Measurements from ENCODE around the gene SEMA5B. TPM values are rescaled to one million over a fixed set of nuclear protein-coding genes. Genes with fewer than 3 reads are reported as not detected.

The SEMA5B gene
- total RNA-seq, 1 donor from 2014 or later, result 61.1 TPM

DNA sequence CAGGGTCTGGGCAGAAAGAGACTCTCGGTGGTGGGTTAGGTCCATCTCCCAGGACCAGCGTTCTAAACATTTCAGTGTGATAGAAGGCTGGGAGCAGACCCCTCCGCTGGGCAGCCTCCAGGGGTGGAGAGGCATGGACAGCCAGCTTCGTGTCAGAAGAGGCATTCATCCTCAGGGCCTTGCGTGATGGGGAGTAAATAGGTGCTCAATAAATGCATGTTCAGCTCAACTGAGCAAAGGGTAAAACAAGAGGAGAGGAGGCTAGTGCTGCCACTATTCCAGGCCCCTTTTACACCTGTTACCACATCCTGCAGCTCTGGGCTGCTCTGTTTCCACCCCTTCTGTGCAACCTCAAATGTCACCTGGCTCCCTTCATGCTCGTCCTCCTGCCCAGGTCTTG lies 49.0 kb downstream of the SEMA5B start:
- no peak overlapping the region for H3K27ac Mint-ChIP-seq (ENCODE audit: unreplicated experiment)
- peaks cover 15% of the 10 kb centered on the region for H3K9me3 Mint-ChIP-seq (ENCODE audit: unreplicated experiment)
- H3K4me3 Mint-ChIP-seq (ENCODE audit: unreplicated experiment), result no peak overlapping the region

DNA sequence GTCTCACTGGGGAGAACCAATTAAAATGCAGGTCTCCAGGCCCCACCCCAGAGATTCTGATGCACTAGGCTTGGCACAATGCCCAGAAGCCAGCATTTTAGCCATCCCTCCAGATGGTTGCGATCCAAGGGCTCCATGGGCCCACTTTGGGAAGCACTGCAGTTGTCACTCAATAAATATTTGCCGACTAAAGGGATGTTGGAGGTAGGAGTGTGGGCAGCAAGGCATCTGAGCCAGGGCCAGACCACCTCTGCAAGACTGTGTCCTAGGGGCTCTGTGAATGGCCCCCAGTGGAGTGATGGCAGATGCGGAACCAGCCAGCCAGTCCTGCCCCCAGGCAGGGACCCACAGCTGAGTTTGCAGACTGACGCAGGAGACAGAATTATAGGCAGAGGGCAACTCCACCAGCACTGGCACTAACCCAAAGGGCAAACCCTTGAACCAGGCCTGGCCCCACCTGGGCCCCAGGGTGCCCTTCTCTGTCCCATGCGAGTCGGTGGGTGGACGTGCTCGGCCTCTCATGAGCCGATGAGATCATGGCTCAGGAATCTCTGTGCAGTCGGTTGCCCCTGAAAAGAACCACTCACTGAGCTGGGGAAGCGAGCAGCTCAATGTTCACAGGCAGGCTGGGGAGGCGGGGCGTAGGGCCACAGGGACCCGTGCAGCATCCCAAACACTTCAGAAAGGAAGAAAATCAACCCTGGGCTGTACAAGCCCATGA lies 49.7 kb downstream of the SEMA5B start:
- Mint-ChIP-seq H3K27me3 (ENCODE audit: unreplicated experiment) (peaks cover 9% of the 10 kb centered on the region), H3K27ac (ENCODE audit: unreplicated experiment) (peak overlapping the region; percentile 22), H3K4me3 (ENCODE audit: unreplicated experiment) (peak overlapping the region; percentile 20), H3K4me1 (ENCODE audit: low read depth, unreplicated experiment) (peaks cover 51% of the 10 kb centered on the region), H3K36me3 (ENCODE audit: unreplicated experiment) (no peaks in the 10 kb centered on the region), H3K9me3 (ENCODE audit: unreplicated experiment) (peaks cover 18% of the 10 kb centered on the region)
- DNase-seq, result no peak
- TF ChIP-seq, protein P1, sequence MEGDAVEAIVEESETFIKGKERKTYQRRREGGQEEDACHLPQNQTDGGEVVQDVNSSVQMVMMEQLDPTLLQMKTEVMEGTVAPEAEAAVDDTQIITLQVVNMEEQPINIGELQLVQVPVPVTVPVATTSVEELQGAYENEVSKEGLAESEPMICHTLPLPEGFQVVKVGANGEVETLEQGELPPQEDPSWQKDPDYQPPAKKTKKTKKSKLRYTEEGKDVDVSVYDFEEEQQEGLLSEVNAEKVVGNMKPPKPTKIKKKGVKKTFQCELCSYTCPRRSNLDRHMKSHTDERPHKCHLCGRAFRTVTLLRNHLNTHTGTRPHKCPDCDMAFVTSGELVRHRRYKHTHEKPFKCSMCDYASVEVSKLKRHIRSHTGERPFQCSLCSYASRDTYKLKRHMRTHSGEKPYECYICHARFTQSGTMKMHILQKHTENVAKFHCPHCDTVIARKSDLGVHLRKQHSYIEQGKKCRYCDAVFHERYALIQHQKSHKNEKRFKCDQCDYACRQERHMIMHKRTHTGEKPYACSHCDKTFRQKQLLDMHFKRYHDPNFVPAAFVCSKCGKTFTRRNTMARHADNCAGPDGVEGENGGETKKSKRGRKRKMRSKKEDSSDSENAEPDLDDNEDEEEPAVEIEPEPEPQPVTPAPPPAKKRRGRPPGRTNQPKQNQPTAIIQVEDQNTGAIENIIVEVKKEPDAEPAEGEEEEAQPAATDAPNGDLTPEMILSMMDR (IDR thresholded peaks at IDR 0.05; ENCODE audit: partially characterized antibody, unreplicated experiment), result no peak

More for the DNA sequence above, 49.0 kb downstream of the SEMA5B start:
- TF ChIP-seq, protein P1 (IDR thresholded peaks at IDR 0.05; ENCODE audit: partially characterized antibody, unreplicated experiment), result no peak
- H3K36me3 Mint-ChIP-seq (ENCODE audit: unreplicated experiment), result no peaks in the 10 kb centered on the region
- H3K4me1 Mint-ChIP-seq (ENCODE audit: low read depth, unreplicated experiment), result peaks cover 50% of the 10 kb centered on the region
- DNase-seq, result no peak
- H3K27me3 Mint-ChIP-seq (ENCODE audit: unreplicated experiment), result peaks cover 13% of the 10 kb centered on the region

DNA sequence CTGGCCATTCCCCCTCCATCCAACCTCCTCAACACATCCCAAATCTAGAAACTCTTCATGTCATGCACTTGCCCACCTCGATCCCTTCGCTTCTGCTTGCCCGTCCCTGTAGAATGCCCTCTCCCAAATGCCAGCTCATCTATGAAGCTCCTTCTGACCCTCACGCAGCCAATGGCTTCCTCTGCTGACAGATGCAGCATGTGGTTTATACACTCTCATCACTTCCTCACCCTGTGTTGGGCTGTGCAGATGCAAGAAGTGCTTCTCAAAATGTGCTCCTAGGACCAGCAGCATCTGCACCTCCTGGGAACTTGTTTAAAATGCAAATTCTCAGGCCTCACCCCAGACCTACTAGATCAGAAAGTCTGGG lies 51.7 kb downstream of the SEMA5B start:
- Mint-ChIP-seq H3K27ac (ENCODE audit: unreplicated experiment) (no peak overlapping the region), H3K9me3 (ENCODE audit: unreplicated experiment) (peaks cover 10% of the 10 kb centered on the region), H3K4me1 (ENCODE audit: low read depth, unreplicated experiment) (peaks cover 47% of the 10 kb centered on the region), H3K27me3 (ENCODE audit: unreplicated experiment) (peaks cover 6% of the 10 kb centered on the region), H3K36me3 (ENCODE audit: unreplicated experiment) (no peaks in the 10 kb centered on the region), H3K4me3 (ENCODE audit: unreplicated experiment) (no peak overlapping the region)
- TF ChIP-seq, protein P1 (IDR thresholded peaks at IDR 0.05; ENCODE audit: partially characterized antibody, unreplicated experiment), result no peak
- DNase-seq, result no peak

DNA sequence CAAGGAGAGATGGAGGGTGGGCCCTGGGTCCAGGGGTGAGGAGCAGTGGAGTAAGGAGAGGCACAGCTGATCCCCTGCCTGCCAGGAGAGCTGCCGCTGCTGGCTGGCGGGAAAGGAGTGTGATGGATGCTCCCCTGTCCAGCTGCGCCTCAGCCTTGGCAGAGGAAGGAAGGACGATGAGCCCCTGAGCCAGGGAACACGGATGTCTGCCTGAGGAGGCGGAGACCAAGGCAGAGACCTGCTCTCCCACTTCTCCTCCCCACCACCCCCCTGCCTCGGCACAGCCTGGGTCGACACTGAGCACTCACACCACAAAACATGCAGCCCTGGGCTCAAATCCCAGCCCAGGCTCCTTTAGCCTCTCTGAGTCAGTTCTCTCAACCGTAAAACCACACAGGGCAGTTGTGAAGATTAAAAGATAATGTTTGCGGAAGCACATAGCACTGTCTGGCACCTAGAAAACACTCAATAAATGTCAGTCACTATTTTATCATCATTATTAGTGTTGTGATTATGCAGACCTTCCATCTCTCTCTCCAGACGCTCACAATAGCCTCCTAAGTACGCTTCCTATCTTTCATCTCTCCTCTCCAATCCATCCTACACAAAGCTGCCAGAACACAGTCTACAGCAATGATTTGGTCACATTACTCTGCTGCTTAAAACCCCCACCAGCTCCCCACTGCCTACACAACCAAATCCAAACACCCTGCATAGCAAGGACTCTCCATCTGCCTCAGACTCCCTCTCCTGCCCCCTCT lies 52.2 kb downstream of the SEMA5B start:
- Mint-ChIP-seq H3K36me3 (ENCODE audit: unreplicated experiment) (no peaks in the 10 kb centered on the region), H3K27ac (ENCODE audit: unreplicated experiment) (peak overlapping the region; percentile 33), H3K9me3 (ENCODE audit: unreplicated experiment) (peaks cover 10% of the 10 kb centered on the region), H3K4me1 (ENCODE audit: low read depth, unreplicated experiment) (peaks cover 50% of the 10 kb centered on the region), H3K4me3 (ENCODE audit: unreplicated experiment) (peak overlapping the region; percentile 42), H3K27me3 (ENCODE audit: unreplicated experiment) (peaks cover 6% of the 10 kb centered on the region)
- TF ChIP-seq, protein P1 (IDR thresholded peaks at IDR 0.05; ENCODE audit: partially characterized antibody, unreplicated experiment), result no peak
- peak; percentile 51 for DNase-seq

DNA sequence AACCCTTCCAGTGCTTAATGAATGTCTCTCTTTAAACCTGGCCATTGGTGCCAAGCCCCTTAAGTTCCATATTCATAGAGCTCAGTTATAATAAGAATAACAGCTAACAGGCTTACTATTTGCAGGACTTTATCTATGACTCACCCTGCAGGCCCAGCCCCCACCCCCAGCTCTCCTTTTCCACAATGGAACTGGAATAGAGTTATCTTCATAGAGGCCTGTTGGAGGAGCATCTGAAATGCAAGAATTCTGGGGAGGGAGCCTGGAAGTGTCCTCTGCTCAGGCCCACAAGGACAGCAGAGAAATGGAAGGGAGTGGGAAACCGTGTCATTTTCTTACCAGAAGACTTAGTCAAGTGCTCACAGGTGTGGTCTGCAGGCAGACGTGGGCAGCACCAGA lies 52.8 kb downstream of the SEMA5B start:
- TF ChIP-seq, protein P1 (IDR thresholded peaks at IDR 0.05; ENCODE audit: partially characterized antibody, unreplicated experiment), result no peak
- H3K27ac Mint-ChIP-seq (ENCODE audit: unreplicated experiment), result peak overlapping the region; percentile 33
- peaks cover 10% of the 10 kb centered on the region for H3K9me3 Mint-ChIP-seq (ENCODE audit: unreplicated experiment)
- DNase-seq, result no peak
- peaks cover 50% of the 10 kb centered on the region for H3K4me1 Mint-ChIP-seq (ENCODE audit: low read depth, unreplicated experiment)
- H3K4me3 Mint-ChIP-seq (ENCODE audit: unreplicated experiment), result peak overlapping the region; percentile 42
- H3K36me3 Mint-ChIP-seq (ENCODE audit: unreplicated experiment), result no peaks in the 10 kb centered on the region
- H3K27me3 Mint-ChIP-seq (ENCODE audit: unreplicated experiment), result peaks cover 6% of the 10 kb centered on the region

Measured in glutamatergic neuron (in vitro differentiated cells).